GM20000 (cell line): ENCODE measurements around the gene SLC2A1.

Experiments used
- DNase-seq: peaks from one replicate; pipeline ENCODE4 v3.0.0; 2012; ENCODE audit warnings: low spot score
- TF ChIP-seq, protein P1 (sequence below): IDR thresholded peaks from 2 replicates; pipeline ENCODE4 v1.5.1; 2012; ENCODE audit warnings: mild to moderate bottlenecking, control low read depth; ENCODE audit errors: extremely low read depth, missing control alignments

The SLC2A1 gene

DNA sequence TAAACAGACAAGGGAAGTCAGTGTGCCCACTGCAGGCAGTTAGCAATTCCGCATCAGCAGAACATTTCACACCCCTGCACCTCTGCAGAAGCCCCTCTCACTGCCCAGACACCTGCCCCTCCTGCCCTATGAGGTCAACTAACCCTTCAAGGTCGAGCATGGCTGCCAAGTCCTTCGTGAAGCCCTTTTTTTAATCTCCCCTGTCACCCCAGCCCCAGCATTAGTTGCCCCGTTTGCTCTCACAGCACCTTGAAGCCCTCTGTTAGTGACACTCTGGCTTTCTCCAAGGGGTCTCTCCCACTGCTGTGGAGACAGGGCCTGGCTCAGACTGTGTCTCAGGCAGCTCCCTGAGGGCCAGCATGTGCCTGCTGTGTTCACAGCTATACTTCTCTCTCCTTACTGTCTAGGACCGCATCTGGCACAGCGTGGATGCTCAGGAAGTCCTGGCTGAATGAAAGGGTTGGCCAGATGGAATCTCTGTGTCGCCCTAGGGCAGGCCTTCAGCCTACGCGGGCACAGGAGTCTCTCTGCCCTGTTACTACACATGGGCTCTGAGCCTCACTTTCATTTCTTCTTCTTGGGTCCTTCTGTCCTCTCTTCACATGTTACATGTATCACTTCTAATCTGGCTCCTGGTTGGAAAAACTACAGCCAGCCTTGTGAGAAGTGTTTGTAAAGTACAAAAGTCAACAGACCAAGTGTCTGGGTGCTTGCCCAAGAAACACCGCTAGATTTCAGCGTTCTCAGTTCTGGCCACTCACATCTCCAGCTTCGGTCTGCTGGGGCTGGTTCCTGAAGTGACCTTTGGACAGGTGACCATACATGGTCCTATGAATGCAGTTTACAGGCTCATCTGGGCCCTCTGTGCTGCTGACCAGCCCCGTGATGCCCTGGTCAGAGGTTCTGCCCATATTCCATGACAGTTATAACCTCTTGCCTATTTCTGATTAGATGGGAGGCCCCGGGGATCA, 19.7 kb downstream of the SLC2A1 start:
- no peak for DNase-seq
- TF ChIP-seq, protein P1, sequence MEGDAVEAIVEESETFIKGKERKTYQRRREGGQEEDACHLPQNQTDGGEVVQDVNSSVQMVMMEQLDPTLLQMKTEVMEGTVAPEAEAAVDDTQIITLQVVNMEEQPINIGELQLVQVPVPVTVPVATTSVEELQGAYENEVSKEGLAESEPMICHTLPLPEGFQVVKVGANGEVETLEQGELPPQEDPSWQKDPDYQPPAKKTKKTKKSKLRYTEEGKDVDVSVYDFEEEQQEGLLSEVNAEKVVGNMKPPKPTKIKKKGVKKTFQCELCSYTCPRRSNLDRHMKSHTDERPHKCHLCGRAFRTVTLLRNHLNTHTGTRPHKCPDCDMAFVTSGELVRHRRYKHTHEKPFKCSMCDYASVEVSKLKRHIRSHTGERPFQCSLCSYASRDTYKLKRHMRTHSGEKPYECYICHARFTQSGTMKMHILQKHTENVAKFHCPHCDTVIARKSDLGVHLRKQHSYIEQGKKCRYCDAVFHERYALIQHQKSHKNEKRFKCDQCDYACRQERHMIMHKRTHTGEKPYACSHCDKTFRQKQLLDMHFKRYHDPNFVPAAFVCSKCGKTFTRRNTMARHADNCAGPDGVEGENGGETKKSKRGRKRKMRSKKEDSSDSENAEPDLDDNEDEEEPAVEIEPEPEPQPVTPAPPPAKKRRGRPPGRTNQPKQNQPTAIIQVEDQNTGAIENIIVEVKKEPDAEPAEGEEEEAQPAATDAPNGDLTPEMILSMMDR = no peak

DNA sequence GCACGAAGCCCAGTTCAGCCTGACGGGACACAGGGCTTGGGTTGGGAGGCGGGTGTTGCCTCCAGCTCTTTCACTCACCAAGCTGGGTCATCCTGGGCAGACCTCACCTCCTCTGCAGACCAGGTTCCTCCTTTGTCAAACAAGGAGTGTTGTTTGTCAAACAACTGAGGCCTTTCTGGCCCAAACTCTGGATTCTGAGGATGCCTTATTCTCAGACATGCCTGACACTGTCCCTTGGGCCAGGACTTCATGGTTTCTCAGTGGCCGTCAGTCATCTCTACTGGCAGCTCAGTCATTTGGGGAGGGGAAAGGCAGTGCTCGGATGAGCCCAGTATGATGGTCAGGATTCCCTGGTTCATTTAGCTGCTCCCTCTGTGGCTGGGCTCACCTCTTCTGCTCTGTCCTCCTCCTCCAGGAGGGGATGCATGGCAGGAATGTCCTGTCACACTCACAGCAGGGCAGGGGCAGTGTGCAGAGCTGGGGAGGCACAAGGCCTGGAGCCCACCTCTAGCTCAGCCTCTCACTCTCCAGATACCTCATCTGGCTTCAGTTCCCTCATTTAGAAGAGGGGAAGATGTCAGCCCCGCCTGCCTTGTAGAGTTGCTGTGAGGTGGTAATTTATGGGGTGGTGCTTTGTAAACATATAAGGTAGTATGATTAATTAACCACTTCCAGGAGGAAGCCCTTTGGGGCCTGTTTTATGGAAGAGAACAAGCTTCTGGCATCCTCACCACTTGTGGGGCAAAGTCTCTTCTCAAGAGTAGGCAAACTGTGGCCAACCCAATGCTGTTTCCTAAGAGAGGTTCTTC, 20.6 kb downstream of the SLC2A1 start:
- no peak for DNase-seq
- TF ChIP-seq, protein P1 = no peak

DNA sequence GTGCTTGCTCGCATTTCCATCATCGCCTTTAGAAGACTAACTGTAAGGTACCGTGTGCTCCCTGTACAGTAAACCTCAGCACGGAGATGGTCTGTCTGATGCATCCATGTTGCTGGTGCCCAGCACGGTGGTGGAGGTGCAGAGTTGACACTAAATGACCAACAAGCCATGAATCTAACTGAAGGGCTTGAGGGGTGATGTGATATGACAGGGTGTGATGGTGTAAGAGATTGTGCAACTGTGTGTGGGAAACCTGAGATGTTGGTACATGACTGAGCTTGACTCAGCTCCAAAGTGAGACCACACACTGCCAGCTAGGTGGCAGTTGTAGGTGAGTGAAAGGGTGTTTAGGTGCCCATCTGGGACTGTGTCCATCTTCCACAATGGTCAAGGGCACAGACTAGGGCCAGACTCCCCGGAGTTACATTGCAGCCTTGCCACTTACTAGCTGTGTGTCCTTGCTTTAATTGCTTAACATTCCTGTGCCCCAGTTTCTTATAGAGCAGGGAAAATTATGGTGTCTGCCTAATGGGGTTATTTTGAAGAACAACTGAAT, 21.4 kb downstream of the SLC2A1 start:
- TF ChIP-seq, protein P1 = no peak
- DNase-seq = no peak

DNA sequence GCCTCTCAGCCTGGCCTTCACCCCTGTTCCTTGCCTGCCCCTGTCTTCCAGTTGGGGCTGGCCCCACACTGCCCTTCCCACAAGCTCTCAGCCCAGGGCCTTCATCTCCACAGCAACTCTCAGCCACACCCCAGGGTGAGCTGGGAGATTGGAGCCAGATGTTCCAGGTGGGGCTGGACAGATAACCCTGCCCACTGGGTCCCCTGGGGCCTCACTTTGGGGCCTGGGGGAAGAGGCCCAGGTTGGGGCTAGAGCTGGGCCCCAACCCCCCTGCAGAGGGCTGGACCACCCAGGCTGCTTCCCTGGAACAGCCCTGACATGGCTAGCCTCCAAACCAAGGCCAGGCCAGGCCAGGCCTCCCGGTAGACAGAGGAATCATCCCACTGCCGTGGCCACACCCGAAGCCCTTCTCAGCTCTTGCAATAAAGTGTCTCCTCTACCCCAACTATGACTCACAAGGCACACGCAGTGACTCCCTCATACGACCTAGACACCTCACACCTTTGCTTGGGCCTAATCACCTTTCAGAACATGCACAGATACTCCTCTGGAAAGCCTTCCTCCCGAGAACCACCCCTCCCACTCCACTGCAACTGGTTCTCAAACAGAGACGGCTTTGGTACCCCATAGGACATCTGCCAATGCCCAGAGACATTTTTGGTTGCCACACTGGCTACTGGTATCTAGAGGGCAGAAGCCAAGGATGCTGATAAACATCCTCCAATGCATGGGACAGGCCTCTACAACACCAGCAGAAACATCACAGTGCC, 22.2 kb downstream of the SLC2A1 start:
- TF ChIP-seq, protein P1 = no peak
- no peak for DNase-seq

DNA sequence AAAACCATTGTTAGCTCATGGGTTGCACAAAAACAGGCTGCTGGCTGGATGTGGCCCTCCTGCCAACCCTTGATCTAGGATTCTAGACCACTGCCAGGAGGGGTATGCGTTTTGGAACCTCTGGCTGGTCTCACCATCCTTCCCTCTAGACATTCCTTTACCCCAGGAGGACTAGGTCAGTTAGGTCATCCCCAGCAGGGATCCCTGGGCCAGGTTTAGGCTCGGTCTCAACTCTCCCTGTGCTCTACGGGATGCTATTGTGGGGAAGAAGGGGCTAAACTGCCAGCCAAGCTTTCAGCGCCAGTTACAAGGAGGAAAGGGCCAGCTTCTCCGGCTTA, 22.7 kb downstream of the SLC2A1 start:
- TF ChIP-seq, protein P1 = no peak
- no peak for DNase-seq

DNA sequence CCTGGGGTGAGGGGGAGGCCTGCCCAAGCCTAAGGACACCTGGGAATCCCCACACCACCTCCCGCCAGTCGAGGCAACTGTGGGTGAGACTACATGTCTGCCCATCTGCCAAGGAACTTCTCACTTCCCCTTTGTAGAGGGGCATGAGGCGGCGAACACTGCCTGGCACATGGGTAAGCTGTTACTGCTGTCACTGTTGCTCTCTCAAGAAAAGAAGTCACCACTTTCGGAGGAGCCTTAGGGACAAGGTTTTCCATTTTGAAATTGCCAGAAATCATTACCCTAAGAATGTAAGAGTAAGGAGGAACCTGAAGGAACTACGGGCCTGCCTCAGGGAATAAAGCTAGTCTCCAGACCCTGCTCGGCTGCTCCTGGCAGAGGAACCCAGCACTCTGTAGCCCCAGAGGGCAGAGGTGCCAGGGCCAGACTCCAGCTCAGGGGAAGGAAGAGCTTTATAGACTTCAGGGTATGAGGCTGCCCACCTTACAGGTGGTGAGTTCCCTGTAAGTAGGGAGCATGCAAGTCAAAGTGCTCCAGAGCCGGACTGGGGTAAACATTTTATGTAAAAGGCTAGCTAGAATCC, 23.3 kb downstream of the SLC2A1 start:
- TF ChIP-seq, protein P1 = no peak
- no peak for DNase-seq
